ENCODE data around the gene LMNA.
"Not testable (repeated sequence)": the region's sequence is repeated elsewhere in the genome, so short reads cannot be mapped to it uniquely, and the experiment has no call there.

The LMNA gene

GRCh38 chr1:156122519-156123355, 8.2 kb downstream of the LMNA start:
- peak; percentile 72 for DNase-seq

GRCh38 chr1:156123356-156124196, 9.1 kb downstream of the LMNA start:
- peak; percentile 100 for DNase-seq

- DNase-seq, result no peak
Measured at GRCh38 chr1:156124557-156125483, 10.3 kb downstream of the LMNA start.

- not testable (repeated sequence) for DNase-seq
Measured at GRCh38 chr1:156125544-156125943, 11.0 kb downstream of the LMNA start.

- peak; percentile 44 for DNase-seq
Measured at GRCh38 chr1:156126043-156126629, 11.6 kb downstream of the LMNA start.

GRCh38 chr1:156126630-156127534, 12.4 kb downstream of the LMNA start:
- no peak for DNase-seq

- DNase-seq, result no peak
Measured at GRCh38 chr1:156128308-156128653, 13.8 kb downstream of the LMNA start.

- no peak for DNase-seq
Measured at GRCh38 chr1:156128654-156129597, 14.4 kb downstream of the LMNA start.

GRCh38 chr1:156129687-156130577, 15.4 kb downstream of the LMNA start:
- peak; percentile 94 for DNase-seq

- DNase-seq, result no peak
Measured at GRCh38 chr1:156130578-156130942, 16.0 kb downstream of the LMNA start.

GRCh38 chr1:156134716-156135435, 20.4 kb downstream of the LMNA start:
- DNase-seq, result no peak

- DNase-seq, result no peak
Measured at GRCh38 chr1:156135930-156136871, 21.7 kb downstream of the LMNA start.

GRCh38 chr1:156136970-156137483, 22.5 kb downstream of the LMNA start:
- DNase-seq, result no peak

GRCh38 chr1:156138458-156138867, 24.0 kb downstream of the LMNA start:
- DNase-seq, result no peak

- peak; percentile 57 for DNase-seq
Measured at GRCh38 chr1:156140879-156141707, 26.6 kb downstream of the LMNA start.

All from NCI-H345 (cell line).